ENCODE data around the gene PTPRN. TPM values are rescaled to one million over a fixed set of nuclear protein-coding genes. Genes with fewer than 3 reads are reported as not detected.

PTPRN gene
- total and polyA plus RNA-seq, 2 of the 8 experiments (the other 6 are each of a cell fraction or from before 2014, with no cell fraction given), result 5.4 to 8.2 TPM

- Histone ChIP-seq H3K9ac (replicated peaks in 1 of 4; ENCODE audit: extremely low read depth in 1 of 4, low read depth in 3 of 4, low read length in 3 of 4) (no peak overlapping the region), H3K4ac (replicated peaks; ENCODE audit: insufficient read length, low read depth, low read length) (no peak overlapping the region), H2BK5ac (ENCODE audit: low read depth, low read length) (no peak overlapping the region), H2BK20ac (ENCODE audit: low read length) (peak overlapping the region; percentile 6; the same call in 1 of the 2 replicates), H4K8ac (ENCODE audit: extremely low read depth, insufficient read depth, low read length) (peak overlapping the region; percentile 4; the same call in 1 of the 2 replicates), H3K23me2 (ENCODE audit: low read depth, low read length) (peaks cover 4% of the 10 kb centered on the region; the same call in 1 of the 2 replicates), H2BK120ac (replicated peaks; ENCODE audit: low read depth, low read length) (no peak overlapping the region), H3K27ac (ENCODE audit: low read depth, low read length) (no peak overlapping the region), H4K91ac (replicated peaks; ENCODE audit: insufficient read length, low read length) (no peak overlapping the region), H2AK5ac (ENCODE audit: low read depth, low read length) (no peak overlapping the region), H3K79me2 (ENCODE audit: control insufficient read depth in 1 of 2, insufficient read depth in 2 of 2, low read length in 2 of 2) (no peaks in the 10 kb centered on the region), H3K27me3 (replicated peaks in 1 of 4; ENCODE audit: control insufficient read depth in 3 of 4, extremely low read depth in 1 of 4, insufficient read depth in 3 of 4, low read length in 3 of 4) (peaks cover 0 to 31% (median 17%) of the 10 kb centered on the region in 4 experiments; a peak in 6 of 7 replicates), H3K18ac (ENCODE audit: extremely low read depth, low read length) (peak overlapping the region; percentile 26; the same call in 1 of the 2 replicates), H3K4me1 (replicated peaks in 1 of 4; ENCODE audit: control insufficient read depth in 3 of 4, insufficient read depth in 4 of 4, low read length in 3 of 4) (peaks cover 0 to 8% (median 3%) of the 10 kb centered on the region in 4 experiments; a peak in 4 of 7 replicates), H2BK15ac (ENCODE audit: low read length) (peak overlapping the region; percentile 5; the same call in 1 of the 2 replicates), H3K14ac (ENCODE audit: insufficient read length) (no peak overlapping the region), H3K36me3 (ENCODE audit: control insufficient read depth in 2 of 4, insufficient read depth in 4 of 4, low read length in 3 of 4) (no peaks in the 10 kb centered on the region), H4K5ac (ENCODE audit: insufficient read length, low read depth, low read length) (no peak overlapping the region), H3K79me1 (ENCODE audit: low read depth, low read length) (no peaks in the 10 kb centered on the region; the same call in 1 of the 2 replicates), H3K4me3 (ENCODE audit: extremely low read depth in 1 of 4, insufficient read depth in 2 of 4, low read depth in 3 of 4, low read length in 4 of 4) (peak overlapping the region in 3 of 4 experiments; percentile 3 to 36 (median 7); a peak in 4 of 8 replicates), H2AFZ (ENCODE audit: low read length) (peak overlapping the region; percentile 100), H3K56ac (replicated peaks; ENCODE audit: insufficient read length, low read depth, low read length) (no peak overlapping the region), H4K20me1 (replicated peaks in 1 of 2; ENCODE audit: control insufficient read depth in 1 of 2, insufficient read depth in 2 of 2, low read length in 2 of 2) (no peaks in the 10 kb centered on the region), H3K23ac (ENCODE audit: insufficient read length) (no peak overlapping the region), H3K9me3 (ENCODE audit: insufficient read depth in 2 of 2, low read depth in 1 of 2, low read length in 1 of 2) (no peaks in the 10 kb centered on the region), H3K4me2 (ENCODE audit: insufficient read depth in 1 of 2, low read depth in 2 of 2, low read length in 2 of 2) (peak overlapping the region in 1 of 2 experiments; percentile 56; a peak in 3 of 4 replicates), H2BK12ac (ENCODE audit: low read depth, low read length) (no peak overlapping the region)
- peak in 1 of 2 experiments; percentile 99 for DNase-seq (ENCODE audit: low read depth in 1 of 2, low spot score in 2 of 2)
- FAIRE-seq, result peak; percentile 75
- CTCF ChIA-PET (ENCODE audit: partially characterized antibody), result interaction anchor here (0.6 to 13.4 kb wide), 45 partner anchors 7 to 319 kb away, joined by 3 to 118 read pairs (median 4); partner anchors contain the start of genes DNAJB2, GLB1L, PTPRN and SLC23A3
- 54% methylated on average over 9 of the region's 15 CpGs; no CpG with 5 or more reads in 1 of the 2 experiments for WGBS, 2 experiments (ENCODE audit: extremely low coverage in 1 of 2, insufficient coverage in 1 of 2, insufficient read length in 1 of 2, insufficient replicate concordance in 2 of 2, low coverage in 1 of 2, low lambda C conversion rate in 2 of 2, missing lambda C conversion rate in 1 of 2)
- POLR2A ChIA-PET (ENCODE audit: partially characterized antibody), result interaction anchor here (1.0 to 3.7 kb wide), 4 partner anchors 11 to 80 kb away, joined by 3 to 19 read pairs (median 5); partner anchors contain the start of genes ABCB6, GLB1L and STK16
- no peak for TF ChIP-seq CHD1 (IDR thresholded peaks at IDR 0.05; ENCODE audit: low read depth, low read length)
- peak; percentile 15 for TF ChIP-seq KDM4A (IDR thresholded peaks at IDR 0.05; ENCODE audit: low read depth, low read length, severe bottlenecking)
- no peak for TF ChIP-seq SUZ12 (IDR thresholded peaks at IDR 0.05; ENCODE audit: low read length)
- TF ChIP-seq POU5F1 (IDR thresholded peaks at IDR 0.05; ENCODE audit: low read depth, low read length), result no peak
- TF ChIP-seq, protein P1, sequence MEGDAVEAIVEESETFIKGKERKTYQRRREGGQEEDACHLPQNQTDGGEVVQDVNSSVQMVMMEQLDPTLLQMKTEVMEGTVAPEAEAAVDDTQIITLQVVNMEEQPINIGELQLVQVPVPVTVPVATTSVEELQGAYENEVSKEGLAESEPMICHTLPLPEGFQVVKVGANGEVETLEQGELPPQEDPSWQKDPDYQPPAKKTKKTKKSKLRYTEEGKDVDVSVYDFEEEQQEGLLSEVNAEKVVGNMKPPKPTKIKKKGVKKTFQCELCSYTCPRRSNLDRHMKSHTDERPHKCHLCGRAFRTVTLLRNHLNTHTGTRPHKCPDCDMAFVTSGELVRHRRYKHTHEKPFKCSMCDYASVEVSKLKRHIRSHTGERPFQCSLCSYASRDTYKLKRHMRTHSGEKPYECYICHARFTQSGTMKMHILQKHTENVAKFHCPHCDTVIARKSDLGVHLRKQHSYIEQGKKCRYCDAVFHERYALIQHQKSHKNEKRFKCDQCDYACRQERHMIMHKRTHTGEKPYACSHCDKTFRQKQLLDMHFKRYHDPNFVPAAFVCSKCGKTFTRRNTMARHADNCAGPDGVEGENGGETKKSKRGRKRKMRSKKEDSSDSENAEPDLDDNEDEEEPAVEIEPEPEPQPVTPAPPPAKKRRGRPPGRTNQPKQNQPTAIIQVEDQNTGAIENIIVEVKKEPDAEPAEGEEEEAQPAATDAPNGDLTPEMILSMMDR (IDR thresholded peaks at IDR 0.05; ENCODE audit: control extremely low read depth in 1 of 3, insufficient read depth in 1 of 3, low read depth in 1 of 3, low read length in 3 of 3), result peak in 2 of 3 experiments; percentile 90 to 97; a peak in 3 of 4 replicates
- TF ChIP-seq NRF1 (IDR thresholded peaks at IDR 0.05; ENCODE audit: low read depth, low read length), result no peak
- TF ChIP-seq SIRT6 (IDR thresholded peaks at IDR 0.05; ENCODE audit: low read length), result no peak
- peak; percentile 72 to 77 for TF ChIP-seq RAD21 (IDR thresholded peaks at IDR 0.05 in 1 of 2, conservative IDR thresholded peaks at IDR 0.05 in 1 of 2; ENCODE audit: low read depth in 2 of 2, low read length in 2 of 2)
Measured at GRCh38 chr2:219298759-219299371, 10.3 kb downstream of the PTPRN start.
